GM23338 (cell line): Measurements from ENCODE around the gene SIGMAR1. TPM values are rescaled to one million over a fixed set of nuclear protein-coding genes. Genes with fewer than 3 reads are reported as not detected.

ENCODE experiments used
- ATAC-seq: fragments of 200-7000 bp; cut with Tn5 transposase; 3 replicates; pipeline ENCODE4 v1.9.1; 2020
- DNase-seq: peaks from one replicate; pipeline ENCODE4 v3.0.0-alpha.2; 2015; ENCODE audit warnings: low spot score
- H2AFZ ChIP-seq: fragments of 200-600 bp; sonication (generic); 2 replicates; pipeline ENCODE4 v1.8.0; 2016; ENCODE audit warnings: antibody characterized with exemption, mild to moderate bottlenecking, moderate library complexity
- H3F3A ChIP-seq: fragments of 200-600 bp; sonication (generic); replicated peaks from 2 replicates; pipeline ENCODE4 v1.8.0; 2017; ENCODE audit warnings: antibody characterized with exemption, mixed run types, low read depth
- H3K27ac ChIP-seq: fragments of 200-600 bp; sonication (generic); 2 replicates; pipeline ENCODE4 v1.6.1; 2016; ENCODE audit warnings: low read depth
- H3K27me3 ChIP-seq: fragments of 200-600 bp; sonication (generic); 2 replicates; pipeline ENCODE4 v1.8.0; 2016; ENCODE audit warnings: mild to moderate bottlenecking, mixed run types, moderate library complexity; ENCODE audit not compliant: insufficient read depth
- H3K36me3 ChIP-seq: fragments of 200-600 bp; sonication (generic); 2 replicates; pipeline ENCODE4 v1.8.0; 2016; ENCODE audit warnings: mild to moderate bottlenecking; ENCODE audit not compliant: insufficient read depth
- H3K4me1 ChIP-seq: fragments of 200-600 bp; sonication (generic); 2 replicates; pipeline ENCODE4 v1.8.0; 2016; ENCODE audit warnings: mild to moderate bottlenecking, moderate library complexity; ENCODE audit not compliant: insufficient read depth
- H3K4me2 ChIP-seq: fragments of 200-600 bp; sonication (generic); 2 replicates; pipeline ENCODE4 v1.7.1; 2017; ENCODE audit warnings: mixed run types
- H3K4me3 ChIP-seq: fragments of 200-600 bp; sonication (generic); 2 replicates; pipeline ENCODE4 v1.6.1; 2016; ENCODE audit warnings: mixed run types
- H3K79me2 ChIP-seq: fragments of 200-600 bp; sonication (generic); replicated peaks from 2 replicates; pipeline ENCODE4 v1.8.0; 2017; ENCODE audit warnings: mild to moderate bottlenecking; ENCODE audit not compliant: insufficient read depth
- H3K9me2 ChIP-seq: fragments of 200-600 bp; sonication (generic); 2 replicates; pipeline ENCODE4 v1.8.0; 2017; ENCODE audit not compliant: insufficient read depth
- H4K20me1 ChIP-seq: fragments of 200-600 bp; sonication (generic); replicated peaks from 2 replicates; pipeline ENCODE4 v1.8.0; 2017; ENCODE audit warnings: mild to moderate bottlenecking; ENCODE audit not compliant: insufficient read depth
- H3K27ac Mint-ChIP-seq: 2 replicates; pipeline ENCODE4 v1.8.0; 2020; ENCODE audit warnings: inconsistent platforms, mild to moderate bottlenecking, moderate library complexity, mixed read lengths
- H3K27me3 Mint-ChIP-seq: 3 replicates; pipeline ENCODE4 v1.8.0; 2022; ENCODE audit warnings: low read depth, mild to moderate bottlenecking, moderate library complexity, mixed read lengths, inconsistent platforms; ENCODE audit not compliant: insufficient read depth, poor library complexity
- H3K36me3 Mint-ChIP-seq: 3 replicates; pipeline ENCODE4 v1.8.0; 2021; ENCODE audit warnings: low read depth, mild to moderate bottlenecking, inconsistent platforms, moderate library complexity, mixed read lengths
- H3K4me1 Mint-ChIP-seq: 3 replicates; pipeline ENCODE4 v1.8.0; 2020; ENCODE audit warnings: mild to moderate bottlenecking, inconsistent platforms, mixed read lengths
- H3K4me3 Mint-ChIP-seq: 3 replicates; pipeline ENCODE4 v1.8.0; 2021; ENCODE audit warnings: moderate library complexity, mild to moderate bottlenecking, inconsistent platforms, mixed read lengths
- H3K9me3 Mint-ChIP-seq: 3 replicates; pipeline ENCODE4 v1.8.0; 2020; ENCODE audit warnings: moderate library complexity, mild to moderate bottlenecking, inconsistent platforms, mixed read lengths
- EZH2 ChIP-seq: fragments of 200-600 bp; sonication (generic); IDR thresholded peaks from one replicate; pipeline ENCODE4 v1.8.0; 2017; ENCODE audit warnings: antibody characterized with exemption, mild to moderate bottlenecking, low read depth; ENCODE audit not compliant: unreplicated experiment
- EZH2phosphoT487 ChIP-seq: fragments of 200-600 bp; sonication (generic); IDR thresholded peaks from one replicate; pipeline ENCODE4 v1.8.1; 2018; ENCODE audit warnings: antibody characterized with exemption; ENCODE audit not compliant: unreplicated experiment
- JUNB ChIP-seq: IDR thresholded peaks from one replicate; pipeline ENCODE4 v1.6.1; 2016; ENCODE audit warnings: antibody characterized with exemption; ENCODE audit not compliant: unreplicated experiment
- NANOG ChIP-seq: IDR thresholded peaks from 2 replicates; pipeline ENCODE4 v1.6.1; 2016; ENCODE audit warnings: antibody characterized with exemption, borderline replicate concordance
- ZNF331 ChIP-seq: fragments of 250-450 bp; sonication (Bioruptor Pico); IDR thresholded peaks from 2 replicates; pipeline ENCODE4 v1.5.0; 2020; ENCODE audit warnings: low read depth, mild to moderate bottlenecking, moderate library complexity
- polyA plus RNA-seq: library from polyadenylated mRNA; unstranded; fragments of >200 nt; fragmentation: Nextera tagmentation; extraction: Ambion mirVana; gene quantifications from 2 replicates; pipeline ENCODE4 v1.2.1, GENCODE V29; 2016
- total RNA-seq: library from RNA; depleted of rRNA; stranded (reverse); fragments of >200 nt; shearing (Covaris generic); gene quantifications from 2 replicates; pipeline ENCODE4 v1.2.3, GENCODE V29; 2014
- TF ChIP-seq, protein P1 (sequence below), 2 experiments: fragments of 200-600 bp in 1 of 2; sonication (generic) in 1 of 2; conservative IDR thresholded peaks; 2 replicates each; pipeline versions ENCODE4 v1.5.1 to v1.6.1; 2016 to 2017; ENCODE audit warnings: antibody characterized with exemption in 2 of 2, low read depth in 2 of 2, mild to moderate bottlenecking in 2 of 2, moderate library complexity in 1 of 2

Gene SIGMAR1
- total and polyA plus RNA-seq, 2 experiments from 2014 or later, result 82.3 to 167 TPM

DNA sequence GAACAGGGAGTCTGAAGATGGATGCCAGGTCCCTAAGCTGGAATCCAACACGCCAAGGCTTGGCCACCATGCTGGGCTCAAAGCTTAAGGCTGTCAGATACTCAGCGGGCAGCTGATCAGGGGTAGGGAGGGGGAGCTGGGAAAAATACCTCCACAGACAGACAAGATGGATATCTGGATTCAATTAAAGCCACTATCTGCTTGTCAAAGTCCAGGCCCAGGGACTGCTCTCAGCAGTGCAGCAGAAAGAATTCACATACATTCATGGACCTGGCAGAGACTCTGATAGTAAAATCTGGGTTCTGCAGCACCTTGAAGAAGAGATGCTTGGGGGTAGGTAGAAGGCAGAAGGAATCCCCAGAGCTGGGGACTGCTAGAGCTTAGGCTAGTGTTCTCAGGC is 22.5 kb downstream of the SIGMAR1 start:
- Mint-ChIP-seq H3K4me1 (peaks cover 14% of the 10 kb centered on the region), H3K4me3 (no peak overlapping the region), H3K27me3 (peaks cover 23% of the 10 kb centered on the region), H3K9me3 (no peaks in the 10 kb centered on the region), H3K27ac (no peak overlapping the region), H3K36me3 (no peaks in the 10 kb centered on the region)
- TF ChIP-seq JUNB, result no peak
- Histone ChIP-seq H3K36me3 (no peaks in the 10 kb centered on the region), H3K4me2 (no peak overlapping the region), H3K79me2 (no peaks in the 10 kb centered on the region), H3F3A (0 out of 2 replicates have a peak, but pooled peaks cover 3% of the 10 kb centered on the region), H3K27ac (no peak overlapping the region), H2AFZ (no peak overlapping the region), H3K27me3 (peaks cover 11% of the 10 kb centered on the region), H4K20me1 (no peaks in the 10 kb centered on the region), H3K4me1 (peaks cover 10% of the 10 kb centered on the region; the same call in 1 of the 2 replicates), H3K9me2 (no peaks in the 10 kb centered on the region), H3K4me3 (no peak overlapping the region)
- DNase-seq (no peak), ATAC-seq (no peak)

- DNase-seq (peak; percentile 96), ATAC-seq (peak; percentile 81)
- peaks cover 7% of the 10 kb centered on the region; the same call in 1 of the 2 replicates for H3K4me1 ChIP-seq
- H3K9me3 Mint-ChIP-seq, result no peaks in the 10 kb centered on the region
- H3F3A ChIP-seq, result 0 out of 2 replicates have a peak, but pooled peaks cover 3% of the 10 kb centered on the region
- no peaks in the 10 kb centered on the region for H3K36me3 Mint-ChIP-seq
- H3K4me1 Mint-ChIP-seq, result peaks cover 11% of the 10 kb centered on the region
- no peaks in the 10 kb centered on the region for H3K36me3 ChIP-seq
- no peak overlapping the region for H3K27ac ChIP-seq
- peaks cover 5% of the 10 kb centered on the region for H3K27me3 ChIP-seq
- H3K4me3 ChIP-seq, result peak overlapping the region; percentile 86
- no peaks in the 10 kb centered on the region for H3K79me2 ChIP-seq
- H3K27me3 Mint-ChIP-seq, result peaks cover 19% of the 10 kb centered on the region
- no peaks in the 10 kb centered on the region for H3K9me2 ChIP-seq
- H3K27ac Mint-ChIP-seq, result no peak overlapping the region
- H4K20me1 ChIP-seq, result no peaks in the 10 kb centered on the region
- peak overlapping the region; percentile 93 for H3K4me3 Mint-ChIP-seq
- peak overlapping the region; percentile 97 for H2AFZ ChIP-seq
- no peak for TF ChIP-seq EZH2phosphoT487
- TF ChIP-seq, protein P1, sequence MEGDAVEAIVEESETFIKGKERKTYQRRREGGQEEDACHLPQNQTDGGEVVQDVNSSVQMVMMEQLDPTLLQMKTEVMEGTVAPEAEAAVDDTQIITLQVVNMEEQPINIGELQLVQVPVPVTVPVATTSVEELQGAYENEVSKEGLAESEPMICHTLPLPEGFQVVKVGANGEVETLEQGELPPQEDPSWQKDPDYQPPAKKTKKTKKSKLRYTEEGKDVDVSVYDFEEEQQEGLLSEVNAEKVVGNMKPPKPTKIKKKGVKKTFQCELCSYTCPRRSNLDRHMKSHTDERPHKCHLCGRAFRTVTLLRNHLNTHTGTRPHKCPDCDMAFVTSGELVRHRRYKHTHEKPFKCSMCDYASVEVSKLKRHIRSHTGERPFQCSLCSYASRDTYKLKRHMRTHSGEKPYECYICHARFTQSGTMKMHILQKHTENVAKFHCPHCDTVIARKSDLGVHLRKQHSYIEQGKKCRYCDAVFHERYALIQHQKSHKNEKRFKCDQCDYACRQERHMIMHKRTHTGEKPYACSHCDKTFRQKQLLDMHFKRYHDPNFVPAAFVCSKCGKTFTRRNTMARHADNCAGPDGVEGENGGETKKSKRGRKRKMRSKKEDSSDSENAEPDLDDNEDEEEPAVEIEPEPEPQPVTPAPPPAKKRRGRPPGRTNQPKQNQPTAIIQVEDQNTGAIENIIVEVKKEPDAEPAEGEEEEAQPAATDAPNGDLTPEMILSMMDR (conservative IDR thresholded peaks at IDR 0.05; ENCODE audit: low read depth in 2 of 2), result peak; percentile 79 to 87
- peak; percentile 0 for TF ChIP-seq EZH2
- no peak for TF ChIP-seq JUNB
- no peak for TF ChIP-seq NANOG
- no peak for TF ChIP-seq ZNF331
- peak overlapping the region; percentile 94 for H3K4me2 ChIP-seq
Measured at GRCh38 chr9:34612788-34613390, 24.7 kb downstream of the SIGMAR1 start.
